NCI-H1105 treated with DMSO at 0.1 percent for 48 hours (cell line): ENCODE results near the gene TINCR.
"Not testable (repeated sequence)": the region's sequence is repeated elsewhere in the genome, so short reads cannot be mapped to it uniquely, and the experiment has no call there.

Experiments used
- DNase-seq: peaks from one replicate; lab custom pipeline; 2025; lab: John Stamatoyannopoulos, UW

Gene TINCR

DNA sequence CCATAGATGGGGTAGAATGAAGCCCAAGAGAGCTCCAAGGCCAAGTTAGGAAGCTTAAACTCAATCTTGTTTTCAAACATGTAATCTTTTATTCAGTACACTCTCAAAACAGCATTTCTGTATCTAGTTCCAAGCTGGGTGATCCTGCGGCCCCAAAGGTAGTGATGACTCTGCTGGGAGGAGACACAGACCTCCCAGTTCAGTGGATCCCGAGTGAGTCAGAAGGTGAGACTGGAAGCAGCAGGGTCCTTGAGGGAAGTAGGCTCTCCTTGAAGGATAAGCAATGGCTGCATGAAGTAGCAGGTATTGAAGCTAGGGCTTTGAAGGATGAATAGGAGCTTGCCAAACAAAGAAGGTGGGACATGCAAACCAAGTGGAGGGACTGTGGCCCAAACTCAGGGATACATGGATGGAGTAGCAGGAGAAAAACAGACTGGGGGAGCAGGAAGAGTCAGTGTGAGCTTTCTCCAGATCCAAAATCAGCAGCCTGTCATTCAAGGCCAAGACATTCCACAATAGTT, 9.6 kb downstream of the TINCR start:
- no peak for DNase-seq

DNA sequence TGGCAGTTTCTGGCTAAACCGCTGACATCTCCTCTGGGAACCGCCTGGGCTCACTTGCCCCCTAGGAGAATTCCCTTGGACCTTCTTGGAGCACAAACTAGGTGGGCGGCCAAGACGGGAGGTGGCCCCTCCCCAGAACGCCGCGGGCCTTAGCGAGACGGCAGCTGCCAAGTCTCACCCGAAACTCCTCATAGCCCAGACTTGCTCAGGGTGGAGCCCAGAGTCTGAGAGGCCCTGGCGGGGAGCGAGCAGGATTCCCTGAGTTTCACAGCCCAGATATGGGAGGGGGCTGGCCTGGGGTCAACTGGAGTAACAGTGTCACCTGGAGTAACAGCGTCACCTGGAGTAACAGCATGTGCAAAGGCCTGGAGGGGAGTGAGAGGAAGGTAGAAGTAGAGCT, 10.1 kb downstream of the TINCR start:
- no peak for DNase-seq

DNA sequence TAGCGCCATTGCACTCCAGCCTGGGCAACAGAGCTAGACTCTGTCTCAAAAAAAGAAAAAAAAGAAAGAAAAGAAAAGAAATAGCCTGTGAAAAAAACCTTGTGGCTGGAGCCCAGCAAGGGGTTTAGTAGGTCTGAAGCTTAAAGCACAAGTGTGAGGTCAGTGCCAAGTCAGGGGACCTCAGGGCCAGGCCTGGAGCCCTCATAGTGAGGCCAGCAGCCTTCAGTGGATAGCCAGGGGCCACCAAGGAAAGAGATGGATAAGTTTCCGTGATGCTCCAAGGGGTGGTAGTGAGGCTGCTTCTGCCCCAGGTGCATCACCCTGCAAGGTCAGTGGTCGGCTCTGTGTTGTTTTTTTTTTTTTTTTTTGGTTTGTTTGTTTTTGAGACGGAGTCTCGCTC, 12.9 kb downstream of the TINCR start:
- no peak for DNase-seq

GRCh38 chr19:5553892-5554291, 13.9 kb downstream of the TINCR start:
- no peak for DNase-seq

DNA sequence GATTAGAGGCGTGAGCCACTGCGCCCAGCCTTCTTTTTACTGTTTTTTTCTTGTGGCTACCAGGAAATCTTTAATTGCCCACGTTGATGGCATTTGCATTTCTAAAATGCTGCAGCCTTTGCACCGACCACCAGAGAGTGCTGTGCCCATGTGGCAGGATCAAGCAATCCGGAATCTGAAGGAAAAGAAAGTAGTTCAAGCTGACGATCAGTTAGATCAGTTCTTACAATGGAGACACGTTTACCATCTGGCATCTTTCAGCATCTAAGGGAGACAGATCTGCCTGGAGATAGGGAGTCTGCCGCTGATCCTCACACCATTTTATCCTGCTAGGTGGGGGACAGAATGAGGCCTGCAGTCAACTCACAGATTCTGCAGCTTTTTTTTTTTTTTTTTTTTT, 19.9 kb downstream of the TINCR start:
- DNase-seq, result no peak

- DNase-seq, result no peak
Observed at GRCh38 chr19:5545984-5546383, 21.8 kb downstream of the TINCR start.

DNA sequence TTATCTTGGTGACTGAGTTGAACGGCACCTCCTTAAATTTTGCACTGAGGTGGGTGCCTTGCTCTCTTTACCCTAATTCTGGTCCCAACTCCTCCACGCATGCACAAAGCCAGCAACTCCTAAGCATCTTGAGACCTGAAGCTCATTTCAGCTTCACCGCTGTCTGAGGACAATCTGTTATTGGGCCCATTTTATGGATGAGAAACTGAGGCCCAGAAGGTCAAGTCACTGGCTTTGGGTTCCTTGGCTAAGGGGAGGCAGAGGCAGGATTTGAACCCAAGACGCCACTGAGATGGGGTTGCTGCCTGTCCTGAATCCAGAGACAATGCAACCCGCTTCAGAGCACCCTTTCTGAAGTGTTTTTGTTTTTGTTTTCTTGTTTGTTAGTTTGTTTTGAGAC, 22.7 kb downstream of the TINCR start:
- DNase-seq, result no peak

- DNase-seq, result no peak
Observed at GRCh38 chr19:5542665-5543064, 25.1 kb downstream of the TINCR start.

GRCh38 chr19:5541456-5541855, 26.3 kb downstream of the TINCR start:
- no peak for DNase-seq

DNA sequence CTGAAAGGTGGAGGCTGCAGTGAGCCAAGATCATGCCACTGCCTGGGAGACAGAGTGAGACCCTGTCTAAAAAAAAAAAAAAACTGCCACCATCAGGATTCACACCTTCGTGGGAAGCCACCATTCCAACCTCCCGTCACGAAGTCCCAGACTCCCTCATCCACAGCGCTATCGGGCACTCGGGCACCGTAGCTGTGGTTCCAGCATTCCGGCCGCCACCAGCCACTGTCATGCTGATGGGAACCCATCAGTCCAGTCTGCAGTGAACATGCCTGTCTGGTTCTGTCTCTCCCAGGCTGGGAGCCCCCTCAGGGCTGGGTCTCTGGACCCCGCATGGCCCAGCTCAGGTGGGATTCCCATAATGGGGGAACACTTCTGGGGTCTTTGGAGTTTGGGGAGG, 27.5 kb downstream of the TINCR start:
- DNase-seq, result no peak

DNA sequence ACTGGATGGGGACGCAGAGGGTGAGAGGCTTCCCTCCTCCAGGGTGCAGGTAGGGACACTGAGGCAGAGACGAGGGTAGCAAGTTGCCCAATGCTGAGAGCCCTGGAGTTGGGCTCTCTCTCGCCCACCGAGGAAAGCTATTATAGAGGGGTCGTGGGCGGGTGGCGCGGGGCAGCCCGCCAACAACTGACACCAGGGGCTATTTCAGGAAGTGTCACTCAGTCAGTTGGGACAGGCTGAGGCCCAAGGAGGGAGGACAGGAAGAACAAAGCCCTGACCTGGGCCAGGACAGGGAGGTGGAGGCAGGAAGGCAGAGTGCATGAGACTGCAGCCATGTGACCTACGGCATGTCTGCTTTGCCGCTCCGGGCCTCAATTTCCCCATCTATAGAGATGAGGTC, 29.9 kb downstream of the TINCR start:
- no peak for DNase-seq

- not testable (repeated sequence) for DNase-seq
Observed at GRCh38 chr19:5536982-5537579, 30.7 kb downstream of the TINCR start.

DNA sequence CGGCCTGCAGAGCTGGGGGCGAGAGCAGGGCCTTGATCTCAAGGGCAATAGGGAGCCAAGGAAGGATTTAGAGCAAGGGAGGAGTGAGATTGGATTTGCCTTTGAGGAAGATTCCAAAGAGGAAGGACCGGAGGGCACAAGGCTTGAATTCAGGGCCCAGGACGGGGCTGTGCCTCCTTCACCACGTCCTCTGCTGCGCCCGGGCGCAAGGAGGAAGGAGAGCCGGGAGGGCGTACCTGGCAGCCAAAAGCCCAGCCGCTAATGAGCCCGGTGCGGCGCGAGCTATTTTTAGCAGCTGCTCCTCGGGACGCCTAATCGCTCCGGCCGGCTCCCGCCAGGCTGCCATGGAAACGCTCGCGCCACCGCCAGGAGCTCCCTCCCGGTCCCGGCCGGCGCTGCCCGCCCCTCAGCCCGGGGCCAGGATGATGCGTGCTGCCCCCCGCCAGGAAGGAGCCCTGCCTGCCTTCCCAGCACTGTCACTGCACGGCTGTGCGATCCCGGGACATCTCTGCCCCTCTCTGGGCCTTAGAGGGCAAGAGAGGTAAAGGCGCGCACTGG, 31.3 kb downstream of the TINCR start:
- DNase-seq, result peak; percentile 39

GRCh38 chr19:5534787-5535586, 32.8 kb downstream of the TINCR start:
- DNase-seq, result peak; percentile 6

- DNase-seq, result no peak
Observed at GRCh38 chr19:5533257-5533656, 34.5 kb downstream of the TINCR start.

DNA sequence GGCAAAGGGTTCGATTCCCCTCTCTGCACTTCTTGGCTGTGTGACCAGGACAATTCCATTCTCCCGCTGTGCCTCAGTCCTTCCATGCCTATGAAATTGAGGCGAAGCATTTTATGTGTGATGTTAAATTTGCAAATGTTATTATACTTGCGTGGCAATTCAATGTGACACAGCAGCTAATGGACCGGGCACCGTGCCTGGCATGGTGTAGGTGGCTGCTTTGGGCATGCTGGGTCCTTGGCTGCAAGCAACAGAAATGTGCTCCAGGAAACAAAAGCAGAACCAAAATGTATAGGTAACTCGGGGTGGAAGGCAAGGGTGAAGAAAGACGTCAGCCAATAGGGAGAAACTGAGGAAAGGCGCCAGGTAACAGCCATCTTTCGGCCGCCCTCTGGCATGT, 37.1 kb downstream of the TINCR start:
- no peak for DNase-seq

GRCh38 chr19:5526691-5527090, 41.1 kb downstream of the TINCR start:
- no peak for DNase-seq

- no peak for DNase-seq
Observed at GRCh38 chr19:5524081-5524480, 43.7 kb downstream of the TINCR start.

DNA sequence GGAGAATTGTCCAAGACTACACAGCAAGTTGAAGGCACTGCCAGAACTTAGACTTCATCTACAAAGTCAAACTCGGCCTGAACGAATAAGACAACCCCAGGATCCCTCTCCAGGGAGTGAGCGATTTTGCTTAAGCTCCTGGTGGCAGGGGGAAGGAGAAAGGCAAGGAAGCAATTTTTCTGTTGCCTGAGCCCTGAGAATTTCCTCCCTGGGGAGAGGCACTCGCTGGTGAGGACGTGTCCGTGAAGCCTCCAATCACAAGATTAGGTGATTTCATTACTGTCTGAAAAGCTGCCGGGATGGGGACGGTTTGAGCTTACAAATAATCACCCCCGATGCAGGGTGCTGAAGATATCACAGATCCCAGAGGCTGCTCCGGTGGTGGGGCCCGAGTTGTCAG, 45.6 kb downstream of the TINCR start:
- no peak for DNase-seq

DNA sequence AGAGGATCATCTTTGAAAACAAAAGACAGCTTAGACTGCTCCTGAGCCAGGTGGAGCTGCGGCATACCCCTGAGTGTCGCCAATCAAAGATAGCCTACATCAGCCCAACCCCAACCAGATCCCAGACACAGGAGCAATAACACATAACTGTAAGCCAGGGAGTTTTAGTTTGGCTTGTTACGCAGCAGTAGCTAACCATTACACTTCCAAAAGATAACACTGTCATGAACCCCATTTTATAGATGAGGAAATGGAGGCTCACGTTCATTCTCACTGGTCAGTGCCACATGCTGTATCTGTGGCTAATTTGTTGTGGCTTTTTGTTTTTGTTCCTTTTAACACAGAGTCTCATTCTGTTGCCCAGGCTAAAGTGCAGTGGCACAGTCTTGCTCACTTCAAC, 47.3 kb downstream of the TINCR start:
- DNase-seq, result no peak

GRCh38 chr19:5519076-5519475, 48.7 kb downstream of the TINCR start:
- no peak for DNase-seq

GRCh38 chr19:5515737-5516136, 52.0 kb downstream of the TINCR start:
- no peak for DNase-seq

- DNase-seq, result no peak
Observed at GRCh38 chr19:5514001-5514400, 53.8 kb downstream of the TINCR start.
